ENCODE measurements around the gene SORCS2. TPM values are rescaled to one million over a fixed set of nuclear protein-coding genes. Genes with fewer than 3 reads are reported as not detected.

SORCS2 gene
- total RNA-seq, 2 experiments from 2014 or later: 0.07 TPM

DNA sequence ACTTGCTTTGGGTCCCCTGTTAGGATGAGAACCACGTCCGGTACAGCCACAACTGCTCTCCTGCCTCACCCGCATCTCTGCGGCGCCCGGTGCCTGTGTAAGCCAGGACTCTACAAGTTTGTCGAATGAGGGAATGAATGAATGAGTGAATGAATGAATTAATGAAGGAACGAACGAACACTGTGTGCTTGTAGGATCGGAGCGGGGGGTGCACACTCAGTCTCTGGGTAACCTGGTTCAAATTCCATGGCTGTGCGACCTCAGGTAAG lies 443.8 kb downstream of the SORCS2 start:
- Mint-ChIP-seq H3K27ac (no peak overlapping the region), H3K9me3 (no peaks in the 10 kb centered on the region), H3K4me1 (ENCODE audit: low read depth) (peaks cover 9% of the 10 kb centered on the region), H3K27me3 (peaks cover 5% of the 10 kb centered on the region), H3K4me3 (no peak overlapping the region), H3K36me3 (no peaks in the 10 kb centered on the region)
- DNase-seq: no peak
- ChIA-PET CTCF (no interaction called here), POLR2A (no interaction called here)
- intact Hi-C loops (cut with micrococcal nuclease): no loop called here

GRCh38 chr4:7637139-7637538 lies 444.8 kb downstream of the SORCS2 start:
- peaks cover 9% of the 10 kb centered on the region for H3K4me1 Mint-ChIP-seq (ENCODE audit: low read depth)
- H3K27ac Mint-ChIP-seq: no peak overlapping the region
- intact Hi-C loops (cut with micrococcal nuclease): no loop called here
- H3K4me3 Mint-ChIP-seq: no peak overlapping the region
- no peak for DNase-seq
- H3K9me3 Mint-ChIP-seq: no peaks in the 10 kb centered on the region
- H3K36me3 Mint-ChIP-seq: no peaks in the 10 kb centered on the region
- POLR2A ChIA-PET: no interaction called here
- H3K27me3 Mint-ChIP-seq: peaks cover 5% of the 10 kb centered on the region
- CTCF ChIA-PET: no interaction called here

DNA sequence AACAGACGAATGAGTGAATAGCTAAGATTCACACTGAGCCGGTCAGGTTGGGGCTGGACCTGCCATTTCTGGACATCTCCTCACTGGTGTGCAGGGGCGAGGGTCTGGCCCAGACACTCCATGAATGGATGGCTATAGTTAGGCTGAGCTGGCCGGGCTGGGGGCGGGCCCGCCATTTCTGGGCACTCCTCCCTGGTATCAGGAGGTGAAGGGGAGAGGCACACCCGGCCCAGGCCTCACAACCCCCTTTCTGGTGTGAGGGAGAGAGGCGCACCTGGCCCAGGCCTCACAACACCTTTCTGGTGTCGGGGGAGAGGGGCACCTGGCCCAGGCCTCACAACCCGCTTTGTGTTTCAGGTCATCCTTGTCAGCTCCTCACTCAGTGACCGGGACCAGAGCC lies 445.6 kb downstream of the SORCS2 start:
- POLR2A ChIA-PET: no interaction called here
- CTCF ChIA-PET: no interaction called here
- peaks cover 9% of the 10 kb centered on the region for H3K4me1 Mint-ChIP-seq (ENCODE audit: low read depth)
- no peak for DNase-seq
- no peak overlapping the region for H3K27ac Mint-ChIP-seq
- H3K4me3 Mint-ChIP-seq: no peak overlapping the region
- no peaks in the 10 kb centered on the region for H3K36me3 Mint-ChIP-seq
- no peaks in the 10 kb centered on the region for H3K9me3 Mint-ChIP-seq
- intact Hi-C loops (cut with micrococcal nuclease): no loop called here
- peaks cover 3% of the 10 kb centered on the region for H3K27me3 Mint-ChIP-seq

DNA sequence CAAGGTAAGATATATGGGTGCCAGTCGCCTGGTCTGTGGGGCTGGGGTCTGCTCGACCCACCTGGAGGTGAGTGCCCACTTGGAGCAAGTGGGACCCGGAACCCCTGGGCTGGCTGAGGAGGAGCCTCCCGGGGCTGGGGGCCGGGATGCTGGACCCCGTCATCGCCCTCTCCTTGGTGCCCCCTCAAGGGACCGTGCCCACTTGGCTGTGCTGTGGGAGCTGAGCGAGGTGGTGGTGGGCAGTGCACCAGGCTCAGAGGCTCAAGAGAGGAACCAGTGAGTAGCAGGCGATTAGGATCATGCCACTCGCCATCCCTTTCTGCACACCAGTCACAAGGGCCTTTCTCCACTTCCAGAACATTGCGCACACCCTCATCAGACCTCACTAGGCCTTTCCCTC lies 446.2 kb downstream of the SORCS2 start:
- POLR2A ChIA-PET: no interaction called here

DNA sequence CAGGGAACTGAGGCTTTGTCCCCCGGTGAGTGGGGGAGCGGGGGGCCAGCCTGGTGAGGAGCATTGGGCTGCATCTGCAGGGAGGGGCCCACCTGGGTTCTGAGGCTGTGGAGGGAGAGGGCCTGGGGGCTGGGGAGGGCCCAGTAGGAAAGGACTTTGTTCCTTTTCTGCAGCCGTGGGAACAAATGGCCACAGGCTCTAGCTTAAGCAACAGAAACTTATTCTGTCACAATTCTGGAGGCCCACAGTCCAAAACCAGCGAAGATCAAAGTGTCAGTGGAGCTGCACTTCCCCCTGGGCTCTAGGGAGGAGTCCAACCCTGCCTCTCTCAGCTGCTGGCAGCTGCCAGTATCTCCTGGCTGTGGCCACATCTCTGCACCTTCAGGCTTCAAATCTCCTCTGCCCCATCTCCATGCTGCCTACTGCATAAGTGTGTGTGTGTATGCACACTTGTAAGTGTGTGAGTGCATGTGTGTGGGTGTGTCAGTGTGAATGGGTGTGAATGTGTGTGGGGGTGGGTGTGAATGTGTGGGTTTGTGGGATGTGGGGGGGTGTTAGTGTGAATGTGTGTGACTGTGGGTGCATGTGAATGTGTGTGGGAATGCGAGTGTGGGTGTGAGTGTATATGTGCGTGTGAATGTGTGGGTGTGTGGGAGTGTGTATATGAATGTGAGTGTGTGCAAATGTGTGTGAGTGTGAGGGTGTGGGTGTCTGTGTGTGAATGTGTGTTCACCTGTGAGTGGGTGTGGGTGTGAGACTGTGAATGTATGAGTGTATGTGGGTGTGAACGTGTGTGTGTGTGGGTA lies 446.8 kb downstream of the SORCS2 start:
- intact Hi-C loops (cut with micrococcal nuclease): no loop called here
- CTCF ChIA-PET: no interaction called here
- no peak for DNase-seq
- POLR2A ChIA-PET: no interaction called here
- Mint-ChIP-seq H3K9me3 (no peaks in the 10 kb centered on the region), H3K27ac (no peak overlapping the region), H3K36me3 (no peaks in the 10 kb centered on the region), H3K27me3 (no peaks in the 10 kb centered on the region), H3K4me1 (ENCODE audit: low read depth) (peaks cover 9% of the 10 kb centered on the region), H3K4me3 (no peak overlapping the region)

More for the DNA sequence above, 446.2 kb downstream of the SORCS2 start:
- Mint-ChIP-seq H3K4me1 (ENCODE audit: low read depth) (peaks cover 9% of the 10 kb centered on the region), H3K4me3 (no peak overlapping the region), H3K36me3 (no peaks in the 10 kb centered on the region), H3K9me3 (no peaks in the 10 kb centered on the region), H3K27ac (no peak overlapping the region), H3K27me3 (peaks cover under 1% of the 10 kb centered on the region)
- intact Hi-C loops (cut with micrococcal nuclease): no loop called here
- no peak for DNase-seq
- CTCF ChIA-PET: no interaction called here

DNA sequence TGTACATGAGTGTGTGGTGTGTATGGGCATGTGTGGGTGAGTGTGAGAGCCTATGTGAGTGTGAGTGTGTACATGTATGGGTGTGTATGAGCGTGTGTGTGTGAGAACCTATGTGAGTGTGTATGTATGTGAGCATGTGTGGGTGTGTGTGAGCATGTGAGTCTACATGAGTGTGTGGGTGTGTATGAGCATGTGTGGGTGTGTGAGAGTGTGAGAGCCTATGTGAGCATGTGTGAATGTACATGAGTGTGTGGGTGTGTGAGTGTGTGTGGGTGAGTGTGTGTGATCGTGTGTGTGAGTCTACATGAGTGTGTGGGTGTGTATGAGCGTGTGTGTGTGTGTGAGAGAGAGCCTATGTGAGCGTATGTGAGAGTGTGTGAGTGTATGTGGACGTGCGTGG lies 447.8 kb downstream of the SORCS2 start:
- ChIA-PET POLR2A (no interaction called here), CTCF (no interaction called here)
- no peak for DNase-seq
- H3K27ac Mint-ChIP-seq: no peak overlapping the region
- no peaks in the 10 kb centered on the region for H3K27me3 Mint-ChIP-seq
- no peaks in the 10 kb centered on the region for H3K36me3 Mint-ChIP-seq
- no peak overlapping the region for H3K4me3 Mint-ChIP-seq
- H3K9me3 Mint-ChIP-seq: no peaks in the 10 kb centered on the region
- intact Hi-C loops (cut with micrococcal nuclease): no loop called here
- H3K4me1 Mint-ChIP-seq (ENCODE audit: low read depth): peaks cover 5% of the 10 kb centered on the region

GRCh38 chr4:7641712-7642111 lies 449.4 kb downstream of the SORCS2 start:
- ChIA-PET POLR2A (no interaction called here), CTCF (no interaction called here)
- Mint-ChIP-seq H3K9me3 (no peaks in the 10 kb centered on the region), H3K4me1 (ENCODE audit: low read depth) (peaks cover 6% of the 10 kb centered on the region), H3K27me3 (no peaks in the 10 kb centered on the region), H3K36me3 (no peaks in the 10 kb centered on the region), H3K4me3 (no peak overlapping the region), H3K27ac (no peak overlapping the region)
- intact Hi-C loops (cut with micrococcal nuclease): no loop called here
- DNase-seq: no peak

GRCh38 chr4:7642741-7643458 lies 450.6 kb downstream of the SORCS2 start:
- ChIA-PET POLR2A (no interaction called here), CTCF (no interaction called here)
- Mint-ChIP-seq H3K4me3 (no peak overlapping the region), H3K27ac (no peak overlapping the region), H3K27me3 (peaks cover 1% of the 10 kb centered on the region), H3K36me3 (no peaks in the 10 kb centered on the region), H3K9me3 (no peaks in the 10 kb centered on the region), H3K4me1 (ENCODE audit: low read depth) (peaks cover 14% of the 10 kb centered on the region)
- intact Hi-C loops (cut with micrococcal nuclease): no loop called here
- DNase-seq: no peak

DNA sequence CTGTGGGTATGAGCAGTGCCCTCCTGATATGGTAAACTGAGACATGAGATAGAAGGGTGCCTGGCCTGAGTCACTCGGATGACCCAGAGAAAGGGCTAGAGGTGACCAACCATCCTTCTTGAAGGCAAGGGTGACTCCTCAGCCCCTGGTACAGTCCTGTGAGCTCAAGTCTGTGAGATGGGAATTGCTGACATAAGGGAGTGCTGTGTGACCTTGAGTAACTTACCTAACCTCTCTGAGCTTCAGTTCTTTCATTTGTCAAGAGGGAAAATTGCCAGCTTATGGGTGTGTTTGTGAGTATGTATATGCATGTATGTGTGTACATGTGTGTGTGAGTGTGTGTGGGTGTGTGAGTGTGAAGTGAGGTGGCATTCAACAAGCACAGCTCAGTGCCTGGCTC lies 452.8 kb downstream of the SORCS2 start:
- Mint-ChIP-seq H3K27me3 (peaks cover 1% of the 10 kb centered on the region), H3K4me1 (ENCODE audit: low read depth) (peaks cover 35% of the 10 kb centered on the region), H3K36me3 (no peaks in the 10 kb centered on the region), H3K27ac (no peak overlapping the region), H3K4me3 (no peak overlapping the region), H3K9me3 (no peaks in the 10 kb centered on the region)
- ChIA-PET CTCF (no interaction called here), POLR2A (interaction anchor here (0.5 kb wide), 1 partner anchor 576 kb away, joined by 3 read pairs; no protein-coding TSS in a partner anchor)
- intact Hi-C loops (cut with micrococcal nuclease): no loop called here
- DNase-seq: no peak

- Mint-ChIP-seq H3K27me3 (peaks cover 4% of the 10 kb centered on the region), H3K4me3 (no peak overlapping the region), H3K9me3 (no peaks in the 10 kb centered on the region), H3K27ac (no peak overlapping the region), H3K4me1 (ENCODE audit: low read depth) (peaks cover 42% of the 10 kb centered on the region), H3K36me3 (no peaks in the 10 kb centered on the region)
- CTCF ChIA-PET: no interaction called here
- intact Hi-C loops (cut with micrococcal nuclease): no loop called here
- no peak for DNase-seq
- POLR2A ChIA-PET: no interaction called here
These were observed 453.6 kb downstream of the SORCS2 start for GRCh38 chr4:7645956-7646355.

DNA sequence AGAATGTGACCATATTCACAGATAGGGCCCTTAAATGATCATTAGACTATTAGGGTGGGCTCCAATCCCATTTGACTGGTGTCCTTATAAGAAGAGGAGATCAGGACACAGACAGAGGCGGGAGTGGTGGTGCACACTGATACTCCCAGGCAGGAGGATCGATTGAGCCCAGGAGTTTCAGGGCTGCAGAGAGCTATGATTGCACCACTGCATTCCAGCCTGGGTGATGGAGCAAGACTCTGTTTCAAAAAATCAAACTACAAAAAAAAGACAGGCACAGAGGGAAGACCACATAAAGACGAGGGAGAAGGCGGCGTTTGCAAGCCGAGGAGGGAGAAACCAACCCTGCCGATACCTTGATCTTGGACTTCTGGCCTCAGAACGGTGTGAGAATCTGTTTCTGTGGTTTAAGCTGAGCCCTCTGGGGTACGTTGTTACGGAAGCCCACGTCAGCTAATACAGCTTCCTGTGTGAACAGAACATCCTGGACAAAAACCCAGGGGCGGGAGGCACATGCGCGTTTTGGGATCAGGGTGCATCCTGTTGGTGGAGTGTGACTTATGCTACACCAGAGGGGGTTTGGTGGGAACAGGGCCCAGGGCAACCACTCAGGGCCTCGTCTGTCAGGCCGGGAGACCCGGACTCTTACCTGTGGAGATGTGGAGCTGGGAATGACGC lies 454.2 kb downstream of the SORCS2 start:
- POLR2A ChIA-PET: no interaction called here
- Mint-ChIP-seq H3K27ac (no peak overlapping the region), H3K36me3 (no peaks in the 10 kb centered on the region)

GRCh38 chr4:7647186-7647585 lies 454.8 kb downstream of the SORCS2 start:
- CTCF ChIA-PET: no interaction called here
- POLR2A ChIA-PET: no interaction called here
- Mint-ChIP-seq H3K36me3 (no peaks in the 10 kb centered on the region), H3K27me3 (peaks cover 4% of the 10 kb centered on the region), H3K4me1 (ENCODE audit: low read depth) (peaks cover 43% of the 10 kb centered on the region), H3K4me3 (no peak overlapping the region), H3K9me3 (no peaks in the 10 kb centered on the region), H3K27ac (no peak overlapping the region)
- intact Hi-C loops (cut with micrococcal nuclease): no loop called here
- DNase-seq: no peak

More for the DNA sequence above, 454.2 kb downstream of the SORCS2 start:
- DNase-seq: peak; percentile 20
- Mint-ChIP-seq H3K27me3 (peaks cover 4% of the 10 kb centered on the region), H3K9me3 (no peaks in the 10 kb centered on the region), H3K4me1 (ENCODE audit: low read depth) (peaks cover 43% of the 10 kb centered on the region), H3K4me3 (no peak overlapping the region)
- intact Hi-C loops (cut with micrococcal nuclease): no loop called here
- CTCF ChIA-PET: no interaction called here

All from activated CD4-positive, alpha-beta memory T cell treated with anti-CD3 and anti-CD28 coated beads for 36 hours (primary cell).